ENCODE results near the gene XPNPEP3. TPM values are rescaled to one million over a fixed set of nuclear protein-coding genes. Genes with fewer than 3 reads are reported as not detected.
"Not testable (repeated sequence)": the region's sequence is repeated elsewhere in the genome, so short reads cannot be mapped to it uniquely, and the experiment has no call there.

Gene XPNPEP3
- total RNA-seq, 2 experiments from 2014 or later = 24.4 to 25.5 TPM

DNA sequence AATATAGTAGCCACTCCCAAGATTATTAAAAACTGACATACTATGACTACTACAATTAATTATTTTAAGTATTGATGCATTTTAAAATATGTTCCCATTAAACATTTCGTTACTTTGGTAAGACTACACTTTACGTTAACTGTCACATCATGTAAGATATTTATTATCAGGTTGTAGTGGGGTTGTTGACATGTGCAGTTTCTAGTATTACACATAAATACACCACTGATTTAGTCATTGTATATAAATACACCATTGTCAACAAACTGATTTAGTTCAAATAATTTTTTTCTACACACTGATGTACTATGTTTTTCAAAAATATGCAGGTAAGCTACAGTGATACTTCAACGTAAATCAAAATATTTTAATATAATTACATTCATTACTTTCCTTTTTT, 12.0 kb upstream of the XPNPEP3 start:
- DNase-seq (no peak), ATAC-seq (no peak)
- no peaks in the 10 kb centered on the region for H3K9me3 Mint-ChIP-seq
- H3K36me3 Mint-ChIP-seq (ENCODE audit: low read depth) = peaks cover 39% of the 10 kb centered on the region
- CTCF ChIA-PET = interaction anchor here (1.8 kb wide), 1 partner anchor 162 kb away, joined by 6 read pairs; no protein-coding TSS in a partner anchor
- intact Hi-C loops (cut with micrococcal nuclease) = no loop called here
- POLR2A ChIA-PET = interaction anchor here (0.6 kb wide), 1 partner anchor 308 kb away, joined by 3 read pairs; no protein-coding TSS in a partner anchor
- no peaks in the 10 kb centered on the region for H3K27me3 Mint-ChIP-seq
- no peak overlapping the region for H3K4me3 Mint-ChIP-seq
- H3K27ac Mint-ChIP-seq = no peak overlapping the region
- TF ChIP-seq, protein P1, sequence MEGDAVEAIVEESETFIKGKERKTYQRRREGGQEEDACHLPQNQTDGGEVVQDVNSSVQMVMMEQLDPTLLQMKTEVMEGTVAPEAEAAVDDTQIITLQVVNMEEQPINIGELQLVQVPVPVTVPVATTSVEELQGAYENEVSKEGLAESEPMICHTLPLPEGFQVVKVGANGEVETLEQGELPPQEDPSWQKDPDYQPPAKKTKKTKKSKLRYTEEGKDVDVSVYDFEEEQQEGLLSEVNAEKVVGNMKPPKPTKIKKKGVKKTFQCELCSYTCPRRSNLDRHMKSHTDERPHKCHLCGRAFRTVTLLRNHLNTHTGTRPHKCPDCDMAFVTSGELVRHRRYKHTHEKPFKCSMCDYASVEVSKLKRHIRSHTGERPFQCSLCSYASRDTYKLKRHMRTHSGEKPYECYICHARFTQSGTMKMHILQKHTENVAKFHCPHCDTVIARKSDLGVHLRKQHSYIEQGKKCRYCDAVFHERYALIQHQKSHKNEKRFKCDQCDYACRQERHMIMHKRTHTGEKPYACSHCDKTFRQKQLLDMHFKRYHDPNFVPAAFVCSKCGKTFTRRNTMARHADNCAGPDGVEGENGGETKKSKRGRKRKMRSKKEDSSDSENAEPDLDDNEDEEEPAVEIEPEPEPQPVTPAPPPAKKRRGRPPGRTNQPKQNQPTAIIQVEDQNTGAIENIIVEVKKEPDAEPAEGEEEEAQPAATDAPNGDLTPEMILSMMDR (IDR thresholded peaks at IDR 0.05) = no peak
- H3K4me1 Mint-ChIP-seq (ENCODE audit: low read depth) = peaks cover 16% of the 10 kb centered on the region

DNA sequence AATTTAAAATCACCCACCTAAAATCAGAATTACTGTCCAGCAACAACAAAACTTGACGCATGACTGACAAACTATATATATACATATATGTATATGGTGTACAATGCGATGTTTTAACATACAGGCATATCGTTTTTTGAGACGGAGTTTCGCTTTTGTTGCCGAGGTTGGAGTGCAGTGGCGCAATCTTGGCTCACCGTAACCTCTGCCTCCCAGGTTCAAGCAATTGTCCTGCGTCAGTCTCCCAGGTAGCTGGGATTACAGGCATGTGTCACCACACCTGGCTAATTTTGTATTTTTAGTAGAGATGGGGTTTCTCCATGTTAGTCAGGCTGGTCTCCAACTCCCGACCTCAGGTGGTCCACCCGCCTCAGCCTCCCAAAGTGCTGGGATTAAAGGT, 11.1 kb upstream of the XPNPEP3 start:
- ATAC-seq; DNase-seq; H3K9me3 Mint-ChIP-seq; intact Hi-C loops (cut with micrococcal nuclease); H3K27ac Mint-ChIP-seq; H3K27me3 Mint-ChIP-seq; POLR2A ChIA-PET; H3K4me3 Mint-ChIP-seq: not testable (repeated sequence)
- CTCF ChIA-PET = interaction anchor here (1.8 kb wide), 1 partner anchor 163 kb away, joined by 6 read pairs; no protein-coding TSS in a partner anchor
- peaks cover 20% of the 10 kb centered on the region for H3K4me1 Mint-ChIP-seq (ENCODE audit: low read depth)
- peaks cover 36% of the 10 kb centered on the region for H3K36me3 Mint-ChIP-seq (ENCODE audit: low read depth)

DNA sequence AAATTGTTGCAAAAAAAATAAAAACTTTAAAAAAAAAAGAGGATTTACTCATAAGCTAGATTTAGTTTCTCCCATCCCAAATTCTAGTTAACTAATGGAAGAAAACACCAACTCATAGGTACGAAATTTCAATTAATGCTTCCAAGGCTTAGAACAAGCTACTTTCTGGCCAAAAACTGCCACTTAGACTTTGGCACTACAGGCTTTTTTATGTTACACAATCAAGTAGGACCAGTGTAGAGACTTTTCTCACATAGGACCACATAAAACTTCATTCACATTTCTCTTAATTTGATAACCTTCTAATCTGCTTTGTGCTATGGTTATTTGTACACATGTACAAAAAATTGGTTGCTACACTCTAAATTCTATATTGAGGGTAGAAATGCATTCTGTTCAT, 3.6 kb upstream of the XPNPEP3 start:
- TF ChIP-seq, protein P1 (IDR thresholded peaks at IDR 0.05) = no peak
- Mint-ChIP-seq H3K4me1 (ENCODE audit: low read depth) (peaks cover 45% of the 10 kb centered on the region), H3K27me3 (no peaks in the 10 kb centered on the region), H3K4me3 (peak overlapping the region; percentile 94), H3K9me3 (no peaks in the 10 kb centered on the region), H3K36me3 (ENCODE audit: low read depth) (peaks cover 19% of the 10 kb centered on the region), H3K27ac (peak overlapping the region; percentile 81)
- CTCF ChIA-PET = interaction anchor here (1.9 to 2.5 kb wide), 2 partner anchors 46 to 69 kb away, joined by 5 to 6 read pairs; no protein-coding TSS in a partner anchor
- intact Hi-C loops (cut with micrococcal nuclease) = no loop called here
- POLR2A ChIA-PET = no interaction called here
- DNase-seq = no peak
- ATAC-seq = no peak

DNA sequence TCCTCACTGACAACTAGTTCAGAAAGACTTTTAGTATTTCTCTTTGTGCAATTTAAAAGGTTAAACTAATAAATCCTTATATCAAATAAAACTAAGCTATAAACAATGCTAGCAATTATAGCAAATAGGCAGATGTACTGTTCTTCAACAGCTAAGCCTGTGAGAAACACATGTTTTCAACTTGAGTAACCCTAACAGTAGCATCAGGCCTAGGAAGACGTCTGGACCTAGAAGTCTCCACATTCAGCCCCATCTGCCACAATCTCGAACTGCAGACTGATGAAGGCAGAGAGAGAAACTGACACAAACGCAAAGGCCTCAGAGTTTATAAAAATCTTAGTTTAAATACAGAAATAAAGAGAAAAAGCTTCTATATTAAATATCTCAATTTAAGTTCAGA, 3.0 kb upstream of the XPNPEP3 start:
- CTCF ChIA-PET = interaction anchor here (0.9 to 2.5 kb wide), 4 partner anchors 46 to 171 kb away, joined by 3 to 6 read pairs (median 6); no protein-coding TSS in a partner anchor
- peaks cover 17% of the 10 kb centered on the region for H3K36me3 Mint-ChIP-seq (ENCODE audit: low read depth)
- DNase-seq (no peak), ATAC-seq (no peak)
- H3K4me3 Mint-ChIP-seq = peak overlapping the region; percentile 94
- peak overlapping the region; percentile 81 for H3K27ac Mint-ChIP-seq
- no peaks in the 10 kb centered on the region for H3K9me3 Mint-ChIP-seq
- intact Hi-C loops (cut with micrococcal nuclease) = no loop called here
- TF ChIP-seq, protein P1 (IDR thresholded peaks at IDR 0.05) = no peak
- POLR2A ChIA-PET = no interaction called here
- H3K27me3 Mint-ChIP-seq = no peaks in the 10 kb centered on the region
- H3K4me1 Mint-ChIP-seq (ENCODE audit: low read depth) = peaks cover 49% of the 10 kb centered on the region

DNA sequence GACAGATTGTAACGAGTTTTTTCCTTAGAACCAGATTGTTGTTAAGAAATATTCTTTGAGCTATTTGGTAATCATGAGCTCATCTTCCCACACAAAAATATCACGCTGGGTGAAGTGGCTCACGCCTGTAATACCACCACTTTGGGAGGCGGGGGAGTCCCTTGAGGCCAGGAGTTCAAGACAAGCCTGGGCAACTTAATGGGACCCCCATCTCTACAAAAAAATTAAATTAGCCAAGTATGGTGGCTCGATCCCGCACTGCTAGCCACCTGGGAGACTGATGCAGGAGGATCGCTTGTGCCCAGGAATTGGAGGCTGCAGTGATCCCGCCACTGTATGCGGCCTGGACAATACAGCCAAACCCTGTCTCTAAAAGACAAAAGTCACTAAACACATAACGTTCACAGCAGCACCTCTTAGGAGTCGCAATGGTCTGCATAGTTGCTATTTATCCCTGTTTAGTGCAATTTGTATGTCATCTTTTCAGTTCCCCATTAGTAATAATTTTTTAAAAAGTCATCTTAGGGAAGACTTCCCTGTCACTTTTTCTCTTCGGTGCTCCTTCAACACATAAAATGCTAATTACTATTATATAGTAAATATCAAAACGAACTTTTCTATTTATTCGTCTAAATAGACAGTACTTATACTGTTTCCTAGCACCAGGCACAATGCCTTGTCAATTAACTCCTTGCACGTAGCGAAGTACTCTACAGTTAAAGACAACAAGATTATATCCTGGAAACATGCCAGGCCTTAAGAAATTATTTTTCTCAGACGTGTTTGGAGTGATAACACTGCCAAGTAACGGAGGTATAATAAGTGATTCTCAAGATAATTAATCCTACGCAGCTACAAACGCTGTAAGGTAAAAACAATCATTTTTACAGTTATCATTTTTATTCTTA, 1.6 kb upstream of the XPNPEP3 start:
- peaks cover 51% of the 10 kb centered on the region for H3K4me1 Mint-ChIP-seq (ENCODE audit: low read depth)

More for the DNA sequence above, 1.6 kb upstream of the XPNPEP3 start:
- intact Hi-C loops (cut with micrococcal nuclease) = no loop called here
- Mint-ChIP-seq H3K9me3 (no peaks in the 10 kb centered on the region), H3K4me3 (peak overlapping the region; percentile 94), H3K27me3 (no peaks in the 10 kb centered on the region), H3K36me3 (ENCODE audit: low read depth) (peaks cover 15% of the 10 kb centered on the region), H3K27ac (peak overlapping the region; percentile 100)
- ChIA-PET POLR2A (interaction anchor here (1.7 kb wide), 1 partner anchor 25 kb away, joined by 4 read pairs; no protein-coding TSS in a partner anchor), CTCF (interaction anchor here (0.9 to 2.5 kb wide), 6 partner anchors 19 to 172 kb away, joined by 3 to 7 read pairs (median 4); no protein-coding TSS in a partner anchor)
- TF ChIP-seq, protein P1 (IDR thresholded peaks at IDR 0.05) = no peak
- DNase-seq (peak; percentile 52), ATAC-seq (no peak)
